ENCODE measurements around the gene VPS72.

Gene VPS72, protein sequence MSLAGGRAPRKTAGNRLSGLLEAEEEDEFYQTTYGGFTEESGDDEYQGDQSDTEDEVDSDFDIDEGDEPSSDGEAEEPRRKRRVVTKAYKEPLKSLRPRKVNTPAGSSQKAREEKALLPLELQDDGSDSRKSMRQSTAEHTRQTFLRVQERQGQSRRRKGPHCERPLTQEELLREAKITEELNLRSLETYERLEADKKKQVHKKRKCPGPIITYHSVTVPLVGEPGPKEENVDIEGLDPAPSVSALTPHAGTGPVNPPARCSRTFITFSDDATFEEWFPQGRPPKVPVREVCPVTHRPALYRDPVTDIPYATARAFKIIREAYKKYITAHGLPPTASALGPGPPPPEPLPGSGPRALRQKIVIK

DNA sequence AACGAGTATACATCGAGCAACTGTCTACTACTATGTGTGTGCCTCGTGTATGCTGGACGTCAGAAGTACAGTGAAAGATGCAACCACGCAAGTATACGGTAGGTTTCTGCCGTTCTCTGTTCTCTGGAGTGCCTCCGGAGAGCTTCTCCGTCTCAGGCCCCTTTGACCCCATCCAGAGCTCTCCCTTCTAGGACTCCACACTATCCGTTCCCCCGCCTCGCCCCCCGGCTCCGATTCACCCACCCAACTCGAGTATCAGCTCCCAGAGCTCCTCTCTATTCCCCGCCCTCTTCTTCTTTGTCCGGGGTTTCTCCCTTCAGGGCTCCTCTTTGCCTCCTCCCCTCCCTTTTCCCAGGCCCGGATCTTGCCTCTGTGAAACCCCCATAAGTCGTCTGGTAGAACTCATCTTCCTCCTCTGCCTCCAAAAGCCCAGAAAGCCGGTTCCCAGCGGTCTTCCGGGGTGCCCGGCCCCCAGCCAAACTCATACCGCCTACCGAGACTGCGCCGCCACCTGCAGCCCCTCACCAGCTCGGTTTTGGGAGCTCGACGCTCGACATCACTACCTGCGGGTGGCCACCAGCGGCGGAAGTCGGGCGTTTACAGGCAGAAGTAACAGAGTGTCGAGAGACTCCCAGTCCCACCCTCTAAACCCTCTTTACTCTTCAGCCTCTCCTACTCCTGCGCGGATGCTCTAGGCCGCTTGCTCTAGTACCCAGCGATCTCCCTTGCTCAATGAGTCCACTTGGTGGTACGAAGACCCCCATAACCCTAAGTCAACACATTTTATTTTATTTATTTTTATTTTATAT, at the start of gene VPS72:
TSS of gene VPS72 (minus strand) at position 561 of the 809 bp plus-strand sequence. CDS start at position 485, 76 bp downstream.
- TF ChIP-seq, protein P1, sequence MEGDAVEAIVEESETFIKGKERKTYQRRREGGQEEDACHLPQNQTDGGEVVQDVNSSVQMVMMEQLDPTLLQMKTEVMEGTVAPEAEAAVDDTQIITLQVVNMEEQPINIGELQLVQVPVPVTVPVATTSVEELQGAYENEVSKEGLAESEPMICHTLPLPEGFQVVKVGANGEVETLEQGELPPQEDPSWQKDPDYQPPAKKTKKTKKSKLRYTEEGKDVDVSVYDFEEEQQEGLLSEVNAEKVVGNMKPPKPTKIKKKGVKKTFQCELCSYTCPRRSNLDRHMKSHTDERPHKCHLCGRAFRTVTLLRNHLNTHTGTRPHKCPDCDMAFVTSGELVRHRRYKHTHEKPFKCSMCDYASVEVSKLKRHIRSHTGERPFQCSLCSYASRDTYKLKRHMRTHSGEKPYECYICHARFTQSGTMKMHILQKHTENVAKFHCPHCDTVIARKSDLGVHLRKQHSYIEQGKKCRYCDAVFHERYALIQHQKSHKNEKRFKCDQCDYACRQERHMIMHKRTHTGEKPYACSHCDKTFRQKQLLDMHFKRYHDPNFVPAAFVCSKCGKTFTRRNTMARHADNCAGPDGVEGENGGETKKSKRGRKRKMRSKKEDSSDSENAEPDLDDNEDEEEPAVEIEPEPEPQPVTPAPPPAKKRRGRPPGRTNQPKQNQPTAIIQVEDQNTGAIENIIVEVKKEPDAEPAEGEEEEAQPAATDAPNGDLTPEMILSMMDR (conservative IDR thresholded peaks at IDR 0.05) = no peak
- peak within 1 kb of the TSS; percentile 88 for H3K27ac ChIP-seq

GRCh38 chr1:151238467-151238739, 48.4 kb upstream of the VPS72 start:
- H3K27ac ChIP-seq = no peak overlapping the region
- TF ChIP-seq, protein P1 (conservative IDR thresholded peaks at IDR 0.05) = no peak

- TF ChIP-seq, protein P1 (conservative IDR thresholded peaks at IDR 0.05) = no peak
- no peak overlapping the region for H3K27ac ChIP-seq
Measured at GRCh38 chr1:151237678-151238466, 47.9 kb upstream of the VPS72 start.

GRCh38 chr1:151235235-151235634, 45.2 kb upstream of the VPS72 start:
- TF ChIP-seq, protein P1 (conservative IDR thresholded peaks at IDR 0.05) = no peak
- H3K27ac ChIP-seq = no peak overlapping the region

DNA sequence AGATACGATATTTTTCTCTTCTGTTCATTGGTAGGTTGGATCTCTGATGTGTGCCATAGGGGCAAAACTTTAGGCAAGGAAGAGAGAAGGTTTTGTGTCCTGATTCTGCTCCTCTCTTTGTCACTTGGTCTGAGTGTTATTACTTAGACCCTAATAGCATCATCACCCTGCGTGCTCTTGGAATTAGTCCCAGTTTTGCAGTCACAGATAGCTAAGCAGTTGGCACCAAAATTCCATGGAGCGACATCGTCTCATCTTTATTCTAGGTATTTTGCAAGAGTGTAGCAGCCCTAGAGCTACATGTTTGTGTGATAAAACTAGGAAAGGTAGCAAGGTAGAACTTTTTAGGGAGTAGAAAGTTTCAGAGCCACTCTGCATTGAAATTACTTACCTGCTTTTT, 32.1 kb upstream of the VPS72 start:
- TF ChIP-seq, protein P1 (conservative IDR thresholded peaks at IDR 0.05) = no peak
- no peak overlapping the region for H3K27ac ChIP-seq

DNA sequence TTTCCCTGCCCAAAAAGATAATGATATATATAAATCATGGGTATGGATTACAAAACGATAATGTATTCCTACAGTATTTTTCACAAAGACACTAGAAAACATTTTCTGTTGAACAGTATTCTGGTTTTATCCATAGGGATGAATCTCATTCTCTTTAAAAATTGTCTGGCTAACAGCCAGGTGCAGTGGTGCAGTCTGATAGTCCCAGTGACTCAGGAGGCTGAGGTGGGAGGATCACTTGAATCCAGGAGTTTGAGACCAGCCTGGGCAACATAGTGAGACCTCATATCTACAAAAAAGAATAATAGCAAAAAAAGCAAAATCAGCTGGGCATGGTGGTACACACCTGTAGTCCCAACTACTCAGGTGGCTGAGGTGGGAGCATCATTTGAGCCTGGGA, 31.6 kb upstream of the VPS72 start:
- TF ChIP-seq, protein P1 (conservative IDR thresholded peaks at IDR 0.05) = no peak
- no peak overlapping the region for H3K27ac ChIP-seq

- no peak overlapping the region for H3K27ac ChIP-seq
- TF ChIP-seq, protein P1 (conservative IDR thresholded peaks at IDR 0.05) = no peak
Measured at GRCh38 chr1:151213560-151213959, 23.6 kb upstream of the VPS72 start.

All from VCaP (cell line).